Measurements from ENCODE around the gene ATP1B4. TPM values are rescaled to one million over a fixed set of nuclear protein-coding genes. Genes with fewer than 3 reads are reported as not detected.
A peak's percentile ranks its signal among the peaks of the same experiment; 100 is the strongest.
"Not testable (repeated sequence)": the region's sequence is repeated elsewhere in the genome, so short reads cannot be mapped to it uniquely, and the experiment has no call there.

ATP1B4 gene
- total and polyA plus RNA-seq, 4 donors: 0.11 to 0.48 (median 0.15) TPM

DNA sequence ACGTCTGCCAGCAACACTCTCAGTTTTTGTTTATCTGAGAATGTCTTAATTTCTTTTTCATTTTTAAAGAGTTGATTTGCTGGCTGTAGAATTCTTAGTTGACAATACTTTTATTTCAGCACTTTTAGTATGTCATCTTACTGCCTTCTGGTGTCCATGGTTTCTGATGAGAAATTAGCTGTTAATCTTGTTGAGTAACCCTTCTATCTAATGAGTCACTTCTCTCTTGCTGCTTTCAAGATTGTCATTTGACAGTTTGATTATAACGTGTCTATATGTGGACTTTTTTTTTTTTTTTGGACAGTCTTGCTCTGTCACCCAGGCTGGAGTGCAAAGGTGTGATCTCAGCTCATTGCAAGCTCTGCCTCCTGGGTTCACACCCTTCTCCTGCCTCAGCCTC is 26.6 kb upstream of the ATP1B4 start:
- H3K27me3 ChIP-seq (ENCODE audit: control insufficient read depth, insufficient read depth, low read length): no peaks in the 10 kb centered on the region
- no peaks in the 10 kb centered on the region for H3K36me3 ChIP-seq (ENCODE audit: control insufficient read depth, insufficient read depth, low read length)
- H3K9me3 ChIP-seq (ENCODE audit: control insufficient read depth, insufficient read depth, low read length): peaks cover 3% of the 10 kb centered on the region
- no peaks in the 10 kb centered on the region for H3K4me1 ChIP-seq (ENCODE audit: control insufficient read depth, insufficient read depth, low read length)
- H3K4me3 ChIP-seq (ENCODE audit: low read depth, low read length): no peak overlapping the region
- no peak for DNase-seq (ENCODE audit: low read depth in 4 of 6, low spot score in 6 of 6)
- WGBS (ENCODE audit: insufficient coverage): 60% methylated on average over 1 of the region's 2 CpGs
- no peak overlapping the region for H3K27ac ChIP-seq (ENCODE audit: low read depth, low read length)

DNA sequence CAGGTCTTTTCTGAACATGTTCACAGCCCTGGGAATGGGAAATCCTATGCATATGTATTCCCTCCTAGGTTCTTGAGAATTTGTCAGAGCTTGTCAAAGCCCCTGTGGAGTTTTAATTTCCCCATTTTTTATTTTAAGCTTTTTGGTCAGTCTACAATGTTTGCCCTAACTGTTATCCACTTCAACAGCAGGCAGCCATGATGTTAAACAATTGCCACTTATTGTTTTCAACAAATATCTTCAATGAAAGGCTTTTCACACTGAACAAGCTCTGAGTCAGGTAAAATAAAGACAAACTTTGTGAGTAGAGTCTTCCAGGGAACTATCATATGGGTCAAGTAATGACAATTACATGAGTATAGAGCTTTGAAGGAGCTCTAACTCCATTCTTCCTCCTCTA is 25.0 kb upstream of the ATP1B4 start:
- H3K36me3 ChIP-seq (ENCODE audit: control insufficient read depth, insufficient read depth, low read length): no peaks in the 10 kb centered on the region
- DNase-seq (ENCODE audit: low read depth in 4 of 6, low spot score in 6 of 6): no peak

DNA sequence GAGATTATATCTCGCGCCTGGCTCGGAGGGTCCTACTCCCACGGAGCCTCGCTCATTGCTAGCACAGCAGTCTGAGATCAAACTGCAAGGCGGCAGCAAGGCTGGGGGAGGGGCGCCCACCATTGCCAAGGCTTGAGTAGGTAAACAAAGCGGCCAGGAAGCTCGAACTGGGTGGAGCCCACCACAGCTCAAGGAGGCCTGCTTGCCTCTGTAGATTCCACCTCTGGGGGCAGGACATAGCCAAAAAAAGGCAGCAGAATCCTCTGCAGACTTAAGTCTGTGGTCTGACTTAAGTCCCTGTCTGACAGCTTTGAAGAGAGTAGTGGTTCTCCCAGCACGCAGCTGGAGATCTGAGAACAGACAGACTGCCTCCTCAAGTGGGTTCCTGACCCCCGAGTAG is 17.3 kb upstream of the ATP1B4 start:
- DNase-seq (ENCODE audit: low read depth in 4 of 6, low spot score in 6 of 6); H3K36me3 ChIP-seq (ENCODE audit: control insufficient read depth, insufficient read depth, low read length); H3K4me1 ChIP-seq (ENCODE audit: control insufficient read depth, insufficient read depth, low read length); H3K27ac ChIP-seq (ENCODE audit: low read depth, low read length); H3K9me3 ChIP-seq (ENCODE audit: control insufficient read depth, insufficient read depth, low read length); H3K4me3 ChIP-seq (ENCODE audit: low read depth, low read length); H3K27me3 ChIP-seq (ENCODE audit: control insufficient read depth, insufficient read depth, low read length): not testable (repeated sequence)
- WGBS (ENCODE audit: insufficient coverage): 76% methylated on average over 9 of the region's 11 CpGs

More for the DNA sequence above, 25.0 kb upstream of the ATP1B4 start:
- H3K27ac ChIP-seq (ENCODE audit: low read depth, low read length): no peak overlapping the region
- no peak overlapping the region for H3K4me3 ChIP-seq (ENCODE audit: low read depth, low read length)
- no peaks in the 10 kb centered on the region for H3K27me3 ChIP-seq (ENCODE audit: control insufficient read depth, insufficient read depth, low read length)
- H3K9me3 ChIP-seq (ENCODE audit: control insufficient read depth, insufficient read depth, low read length): peaks cover 3% of the 10 kb centered on the region
- H3K4me1 ChIP-seq (ENCODE audit: control insufficient read depth, insufficient read depth, low read length): no peaks in the 10 kb centered on the region

- Histone ChIP-seq H3K9me3 (ENCODE audit: control insufficient read depth, insufficient read depth, low read length) (no peaks in the 10 kb centered on the region), H3K4me1 (ENCODE audit: control insufficient read depth, insufficient read depth, low read length) (no peaks in the 10 kb centered on the region), H3K36me3 (ENCODE audit: control insufficient read depth, insufficient read depth, low read length) (no peaks in the 10 kb centered on the region), H3K27me3 (ENCODE audit: control insufficient read depth, insufficient read depth, low read length) (no peaks in the 10 kb centered on the region), H3K27ac (ENCODE audit: low read depth, low read length) (no peak overlapping the region), H3K4me3 (ENCODE audit: low read depth, low read length) (no peak overlapping the region)
- no peak for DNase-seq (ENCODE audit: low read depth in 4 of 6, low spot score in 6 of 6)
- WGBS (ENCODE audit: insufficient coverage): 60% methylated on average over 1 of the region's 4 CpGs
Observed at GRCh38 chrX:120350450-120351138, 11.3 kb upstream of the ATP1B4 start.

DNA sequence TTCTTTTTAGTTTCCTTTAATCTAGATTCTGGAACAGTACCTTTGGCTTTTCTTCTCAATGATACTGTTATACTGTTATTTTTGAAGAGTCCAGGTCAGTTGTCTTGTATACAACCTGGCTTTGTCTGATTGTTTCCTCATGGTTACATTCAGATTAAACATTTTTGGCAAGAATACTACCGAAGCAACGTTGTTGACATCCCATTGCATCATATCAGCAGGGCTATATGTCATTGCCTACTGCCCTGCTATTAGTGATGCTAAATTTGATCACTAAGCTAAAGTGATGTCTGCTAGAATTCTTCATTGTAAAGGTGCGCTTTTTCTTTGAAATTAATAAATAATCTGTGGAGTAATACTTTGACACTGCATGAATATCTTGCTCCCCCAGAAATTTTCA is 5.8 kb upstream of the ATP1B4 start:
- Histone ChIP-seq H3K4me3 (ENCODE audit: low read depth, low read length) (no peak overlapping the region), H3K36me3 (ENCODE audit: control insufficient read depth, insufficient read depth, low read length) (no peaks in the 10 kb centered on the region), H3K9me3 (ENCODE audit: control insufficient read depth, insufficient read depth, low read length) (no peaks in the 10 kb centered on the region), H3K27me3 (ENCODE audit: control insufficient read depth, insufficient read depth, low read length) (no peaks in the 10 kb centered on the region), H3K4me1 (ENCODE audit: control insufficient read depth, insufficient read depth, low read length) (peaks cover 10% of the 10 kb centered on the region), H3K27ac (ENCODE audit: low read depth, low read length) (no peak overlapping the region)
- DNase-seq (ENCODE audit: low read depth in 4 of 6, low spot score in 6 of 6): no peak
- WGBS (ENCODE audit: insufficient coverage): no CpG with 5 or more reads among the region's 3 CpGs

GRCh38 chrX:120357186-120357585 is 4.7 kb upstream of the ATP1B4 start:
- WGBS (ENCODE audit: insufficient coverage): 34% methylated on average over 2 of the region's 2 CpGs
- H3K27ac ChIP-seq (ENCODE audit: low read depth, low read length): no peak overlapping the region

GRCh38 chrX:120358737-120359456 is 3.0 kb upstream of the ATP1B4 start:
- peak overlapping the region; percentile 64 for H3K27ac ChIP-seq (ENCODE audit: low read depth, low read length)
- no peaks in the 10 kb centered on the region for H3K36me3 ChIP-seq (ENCODE audit: control insufficient read depth, insufficient read depth, low read length)
- DNase-seq (ENCODE audit: low read depth in 4 of 6, low spot score in 6 of 6): peak; percentile 35 to 95 (median 56)
- H3K4me1 ChIP-seq (ENCODE audit: control insufficient read depth, insufficient read depth, low read length): peaks cover 10% of the 10 kb centered on the region
- no peak overlapping the region for H3K4me3 ChIP-seq (ENCODE audit: low read depth, low read length)
- no peaks in the 10 kb centered on the region for H3K27me3 ChIP-seq (ENCODE audit: control insufficient read depth, insufficient read depth, low read length)
- WGBS (ENCODE audit: insufficient coverage): 16% methylated on average over 5 of the region's 7 CpGs
- no peaks in the 10 kb centered on the region for H3K9me3 ChIP-seq (ENCODE audit: control insufficient read depth, insufficient read depth, low read length)

More at GRCh38 chrX:120357186-120357585, 4.7 kb upstream of the ATP1B4 start:
- H3K9me3 ChIP-seq (ENCODE audit: control insufficient read depth, insufficient read depth, low read length): no peaks in the 10 kb centered on the region
- H3K4me3 ChIP-seq (ENCODE audit: low read depth, low read length): no peak overlapping the region
- peaks cover 10% of the 10 kb centered on the region for H3K4me1 ChIP-seq (ENCODE audit: control insufficient read depth, insufficient read depth, low read length)
- DNase-seq (ENCODE audit: low read depth in 4 of 6, low spot score in 6 of 6): peak in 1 of 6 donors; percentile 25
- no peaks in the 10 kb centered on the region for H3K36me3 ChIP-seq (ENCODE audit: control insufficient read depth, insufficient read depth, low read length)
- no peaks in the 10 kb centered on the region for H3K27me3 ChIP-seq (ENCODE audit: control insufficient read depth, insufficient read depth, low read length)

- Histone ChIP-seq H3K27ac (ENCODE audit: low read depth, low read length) (no peak overlapping the region), H3K4me3 (ENCODE audit: low read depth, low read length) (no peak overlapping the region), H3K9me3 (ENCODE audit: control insufficient read depth, insufficient read depth, low read length) (no peaks in the 10 kb centered on the region), H3K4me1 (ENCODE audit: control insufficient read depth, insufficient read depth, low read length) (no peaks in the 10 kb centered on the region), H3K36me3 (ENCODE audit: control insufficient read depth, insufficient read depth, low read length) (no peaks in the 10 kb centered on the region), H3K27me3 (ENCODE audit: control insufficient read depth, insufficient read depth, low read length) (no peaks in the 10 kb centered on the region)
- DNase-seq (ENCODE audit: low read depth in 4 of 6, low spot score in 6 of 6): peak in 1 of 6 donors; percentile 28
- WGBS (ENCODE audit: insufficient coverage): 0% methylated on average over 1 of the region's 2 CpGs
Observed at GRCh38 chrX:120365320-120365719, 3.4 kb downstream of the ATP1B4 start.

- no peak overlapping the region for H3K27ac ChIP-seq (ENCODE audit: low read depth, low read length)
- no peaks in the 10 kb centered on the region for H3K4me1 ChIP-seq (ENCODE audit: control insufficient read depth, insufficient read depth, low read length)
- no peaks in the 10 kb centered on the region for H3K36me3 ChIP-seq (ENCODE audit: control insufficient read depth, insufficient read depth, low read length)
- WGBS (ENCODE audit: insufficient coverage): no CpG with 5 or more reads among the region's 1 CpG
- H3K4me3 ChIP-seq (ENCODE audit: low read depth, low read length): no peak overlapping the region
- no peaks in the 10 kb centered on the region for H3K27me3 ChIP-seq (ENCODE audit: control insufficient read depth, insufficient read depth, low read length)
- no peak for DNase-seq (ENCODE audit: low read depth in 4 of 6, low spot score in 6 of 6)
- H3K9me3 ChIP-seq (ENCODE audit: control insufficient read depth, insufficient read depth, low read length): no peaks in the 10 kb centered on the region
Observed at GRCh38 chrX:120365968-120366367, 4.1 kb downstream of the ATP1B4 start.

GRCh38 chrX:120366794-120367193 is 4.9 kb downstream of the ATP1B4 start:
- H3K27ac ChIP-seq (ENCODE audit: low read depth, low read length): no peak overlapping the region
- H3K9me3 ChIP-seq (ENCODE audit: control insufficient read depth, insufficient read depth, low read length): no peaks in the 10 kb centered on the region
- DNase-seq (ENCODE audit: low read depth in 4 of 6, low spot score in 6 of 6): no peak
- H3K4me1 ChIP-seq (ENCODE audit: control insufficient read depth, insufficient read depth, low read length): no peaks in the 10 kb centered on the region
- no peaks in the 10 kb centered on the region for H3K27me3 ChIP-seq (ENCODE audit: control insufficient read depth, insufficient read depth, low read length)
- no peak overlapping the region for H3K4me3 ChIP-seq (ENCODE audit: low read depth, low read length)
- no peaks in the 10 kb centered on the region for H3K36me3 ChIP-seq (ENCODE audit: control insufficient read depth, insufficient read depth, low read length)
- 65% methylated on average over 3 of the region's 3 CpGs for WGBS (ENCODE audit: insufficient coverage)
